HCT116 (cell line): ENCODE results near the gene PRKX.

Source experiments
- ELF1 ChIP-seq: IDR thresholded peaks from 2 replicates; pipeline ENCODE4 v1.6.1; 2012; ENCODE audit warnings: low read depth, borderline replicate concordance
- POLR2A ChIP-seq: IDR thresholded peaks from 2 replicates; pipeline ENCODE4 v1.7.0; 2011; ENCODE audit warnings: borderline replicate concordance; ENCODE audit not compliant: insufficient read depth, insufficient read length; ENCODE audit errors: extremely low read depth
- POLR2AphosphoS5 ChIP-seq: IDR thresholded peaks from 2 replicates; pipeline ENCODE4 v1.6.1; 2011; ENCODE audit warnings: mild to moderate bottlenecking, low read depth, low read length, moderate library complexity
- RAD21 ChIP-seq: IDR thresholded peaks from 2 replicates; pipeline ENCODE4 v1.6.1; 2012; ENCODE audit warnings: low read depth, mild to moderate bottlenecking
- YY1 ChIP-seq: IDR thresholded peaks from 2 replicates; pipeline ENCODE4 v1.6.1; 2011; ENCODE audit warnings: low read length, low read depth, moderate library complexity, mild to moderate bottlenecking; ENCODE audit not compliant: insufficient replicate concordance; ENCODE audit errors: extremely low read depth
- TF ChIP-seq, protein P1 (sequence below), 3 experiments: fragments of 200-600 bp in 1 of 3; sonication (generic) in 1 of 3; IDR thresholded peaks in 2 of 3; conservative IDR thresholded peaks in 1 of 3; 2 replicates each; pipeline ENCODE4 v1.5.1; 2012 to 2017; ENCODE audit warnings: low read depth in 2 of 3, low read length in 2 of 3, antibody characterized with exemption in 1 of 3, borderline replicate concordance in 1 of 3, control low read depth in 1 of 3, mild to moderate bottlenecking in 1 of 3, mixed read lengths in 1 of 3, mixed run types in 1 of 3, moderate library complexity in 1 of 3; ENCODE audit not compliant: insufficient read depth in 1 of 3
- TF ChIP-seq, protein P2 (sequence below): IDR thresholded peaks from 2 replicates; pipeline ENCODE4 v1.6.1; 2012
- TF ChIP-seq, protein P3 (sequence below): IDR thresholded peaks from 2 replicates; pipeline ENCODE4 v1.6.1; 2011; ENCODE audit warnings: mild to moderate bottlenecking, low read length, moderate library complexity; ENCODE audit not compliant: insufficient replicate concordance; ENCODE audit errors: extremely low read depth

DNA sequence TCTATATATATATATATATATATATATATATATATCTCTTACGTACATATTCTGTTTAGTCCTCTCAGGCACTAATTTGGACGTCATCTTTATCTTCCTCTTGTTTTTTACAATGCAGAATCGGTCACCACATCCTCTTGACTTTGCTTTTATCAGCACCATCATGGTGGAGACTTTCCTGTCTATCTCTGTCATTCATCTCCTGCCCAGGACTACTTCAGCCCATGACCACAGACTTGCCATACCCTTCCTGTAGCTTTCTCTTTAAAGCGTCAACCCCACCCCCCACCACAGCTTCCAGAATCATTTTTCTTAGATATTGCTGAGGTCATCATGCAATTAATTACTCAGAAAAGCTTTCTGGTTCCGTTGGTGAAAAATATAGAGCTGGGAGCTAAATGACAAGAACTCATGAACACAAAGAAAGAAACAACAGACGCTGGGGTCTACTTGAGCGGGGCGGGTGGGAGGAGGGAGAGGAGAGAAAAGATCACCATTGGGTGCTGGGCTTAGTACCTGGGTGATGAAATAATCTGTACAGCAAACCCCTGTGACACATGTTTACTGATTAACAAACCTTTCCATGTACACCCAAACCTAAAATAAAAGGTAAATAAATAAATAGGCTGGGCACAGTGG, 30.5 kb upstream of the PRKX start:
- TF ChIP-seq POLR2A, result no peak
- TF ChIP-seq RAD21, result no peak
- TF ChIP-seq YY1, result no peak
- no peak for TF ChIP-seq ELF1
- TF ChIP-seq, protein P1, sequence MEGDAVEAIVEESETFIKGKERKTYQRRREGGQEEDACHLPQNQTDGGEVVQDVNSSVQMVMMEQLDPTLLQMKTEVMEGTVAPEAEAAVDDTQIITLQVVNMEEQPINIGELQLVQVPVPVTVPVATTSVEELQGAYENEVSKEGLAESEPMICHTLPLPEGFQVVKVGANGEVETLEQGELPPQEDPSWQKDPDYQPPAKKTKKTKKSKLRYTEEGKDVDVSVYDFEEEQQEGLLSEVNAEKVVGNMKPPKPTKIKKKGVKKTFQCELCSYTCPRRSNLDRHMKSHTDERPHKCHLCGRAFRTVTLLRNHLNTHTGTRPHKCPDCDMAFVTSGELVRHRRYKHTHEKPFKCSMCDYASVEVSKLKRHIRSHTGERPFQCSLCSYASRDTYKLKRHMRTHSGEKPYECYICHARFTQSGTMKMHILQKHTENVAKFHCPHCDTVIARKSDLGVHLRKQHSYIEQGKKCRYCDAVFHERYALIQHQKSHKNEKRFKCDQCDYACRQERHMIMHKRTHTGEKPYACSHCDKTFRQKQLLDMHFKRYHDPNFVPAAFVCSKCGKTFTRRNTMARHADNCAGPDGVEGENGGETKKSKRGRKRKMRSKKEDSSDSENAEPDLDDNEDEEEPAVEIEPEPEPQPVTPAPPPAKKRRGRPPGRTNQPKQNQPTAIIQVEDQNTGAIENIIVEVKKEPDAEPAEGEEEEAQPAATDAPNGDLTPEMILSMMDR (IDR thresholded peaks at IDR 0.05 in 2 of 3, conservative IDR thresholded peaks at IDR 0.05 in 1 of 3; ENCODE audit: borderline replicate concordance in 1 of 3, insufficient read depth in 1 of 3, low read depth in 2 of 3, low read length in 2 of 3), result no peak
- TF ChIP-seq, protein P2, sequence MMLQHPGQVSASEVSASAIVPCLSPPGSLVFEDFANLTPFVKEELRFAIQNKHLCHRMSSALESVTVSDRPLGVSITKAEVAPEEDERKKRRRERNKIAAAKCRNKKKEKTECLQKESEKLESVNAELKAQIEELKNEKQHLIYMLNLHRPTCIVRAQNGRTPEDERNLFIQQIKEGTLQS, result no peak
- TF ChIP-seq, protein P3, sequence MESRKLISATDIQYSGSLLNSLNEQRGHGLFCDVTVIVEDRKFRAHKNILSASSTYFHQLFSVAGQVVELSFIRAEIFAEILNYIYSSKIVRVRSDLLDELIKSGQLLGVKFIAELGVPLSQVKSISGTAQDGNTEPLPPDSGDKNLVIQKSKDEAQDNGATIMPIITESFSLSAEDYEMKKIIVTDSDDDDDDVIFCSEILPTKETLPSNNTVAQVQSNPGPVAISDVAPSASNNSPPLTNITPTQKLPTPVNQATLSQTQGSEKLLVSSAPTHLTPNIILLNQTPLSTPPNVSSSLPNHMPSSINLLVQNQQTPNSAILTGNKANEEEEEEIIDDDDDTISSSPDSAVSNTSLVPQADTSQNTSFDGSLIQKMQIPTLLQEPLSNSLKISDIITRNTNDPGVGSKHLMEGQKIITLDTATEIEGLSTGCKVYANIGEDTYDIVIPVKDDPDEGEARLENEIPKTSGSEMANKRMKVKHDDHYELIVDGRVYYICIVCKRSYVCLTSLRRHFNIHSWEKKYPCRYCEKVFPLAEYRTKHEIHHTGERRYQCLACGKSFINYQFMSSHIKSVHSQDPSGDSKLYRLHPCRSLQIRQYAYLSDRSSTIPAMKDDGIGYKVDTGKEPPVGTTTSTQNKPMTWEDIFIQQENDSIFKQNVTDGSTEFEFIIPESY, result no peak
- no peak for TF ChIP-seq POLR2AphosphoS5
